ENCODE measurements around the gene ME1. TPM values are rescaled to one million over a fixed set of nuclear protein-coding genes. Genes with fewer than 3 reads are reported as not detected.

The ME1 gene
- polyA plus RNA-seq, 2 of the 4 experiments (the other 2 are of a cell fraction): 59.1 to 60.6 TPM

DNA sequence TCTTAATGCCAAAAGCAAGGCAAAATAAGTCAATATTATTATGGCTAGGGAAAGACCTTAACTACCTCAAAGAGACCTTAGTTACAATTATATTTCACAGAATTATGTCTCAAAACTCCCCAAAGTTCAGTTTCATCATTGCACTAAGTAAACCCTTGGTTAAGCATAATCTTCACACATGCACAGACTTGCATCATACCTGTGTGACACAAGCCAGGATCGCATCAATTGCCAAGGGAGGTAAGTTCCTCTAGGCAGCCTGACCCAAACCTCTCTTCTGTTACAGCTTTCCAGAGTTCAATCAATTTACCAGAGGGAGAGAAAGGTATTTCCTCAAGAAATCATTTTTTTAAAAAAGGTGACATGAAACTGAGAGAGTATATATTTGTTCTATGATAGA is 49.6 kb upstream of the ME1 start:
- ChIA-PET POLR2A (no interaction called here), CTCF (interaction anchor here (1.4 to 2.0 kb wide), 2 partner anchors 31 to 35 kb away, joined by 3 to 8 read pairs; partner anchors contain the start of gene PRSS35)
- H3K4me2 ChIP-seq: no peak overlapping the region
- DNase-seq (ENCODE audit: low read depth in 1 of 2, low spot score in 1 of 2) (no peak), FAIRE-seq (no peak), ATAC-seq (no peak)
- no peak overlapping the region for H3K27ac ChIP-seq
- no peak overlapping the region for H3K4me3 ChIP-seq
- TF ChIP-seq, protein P1, sequence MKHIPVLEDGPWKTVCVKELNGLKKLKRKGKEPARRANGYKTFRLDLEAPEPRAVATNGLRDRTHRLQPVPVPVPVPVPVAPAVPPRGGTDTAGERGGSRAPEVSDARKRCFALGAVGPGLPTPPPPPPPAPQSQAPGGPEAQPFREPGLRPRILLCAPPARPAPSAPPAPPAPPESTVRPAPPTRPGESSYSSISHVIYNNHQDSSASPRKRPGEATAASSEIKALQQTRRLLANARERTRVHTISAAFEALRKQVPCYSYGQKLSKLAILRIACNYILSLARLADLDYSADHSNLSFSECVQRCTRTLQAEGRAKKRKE (CRISPR knock-in tag; IDR thresholded peaks at IDR 0.05; ENCODE audit: low read depth): no peak
- TF ChIP-seq CEBPB (IDR thresholded peaks at IDR 0.05) (no peak), HDAC2 (IDR thresholded peaks at IDR 0.05) (no peak), POLR2A (IDR thresholded peaks at IDR 0.05; ENCODE audit: low read length) (no peak), ZSCAN20 (CRISPR knock-in tag; IDR thresholded peaks at IDR 0.05) (no peak), HOXA7 (CRISPR knock-in tag; IDR thresholded peaks at IDR 0.05) (no peak)
- no peaks in the 10 kb centered on the region for H3K9me3 ChIP-seq
- H3K4me1 ChIP-seq: no peaks in the 10 kb centered on the region
- WGBS (ENCODE audit: missing lambda C conversion rate): 94% methylated on average over 1 of the region's 1 CpG

GRCh38 chr6:83479389-83479788 is 48.5 kb upstream of the ME1 start:
- no peak overlapping the region for H3K4me2 ChIP-seq
- H3K4me1 ChIP-seq: no peaks in the 10 kb centered on the region
- H3K9me3 ChIP-seq: no peaks in the 10 kb centered on the region
- TF ChIP-seq, protein P2, sequence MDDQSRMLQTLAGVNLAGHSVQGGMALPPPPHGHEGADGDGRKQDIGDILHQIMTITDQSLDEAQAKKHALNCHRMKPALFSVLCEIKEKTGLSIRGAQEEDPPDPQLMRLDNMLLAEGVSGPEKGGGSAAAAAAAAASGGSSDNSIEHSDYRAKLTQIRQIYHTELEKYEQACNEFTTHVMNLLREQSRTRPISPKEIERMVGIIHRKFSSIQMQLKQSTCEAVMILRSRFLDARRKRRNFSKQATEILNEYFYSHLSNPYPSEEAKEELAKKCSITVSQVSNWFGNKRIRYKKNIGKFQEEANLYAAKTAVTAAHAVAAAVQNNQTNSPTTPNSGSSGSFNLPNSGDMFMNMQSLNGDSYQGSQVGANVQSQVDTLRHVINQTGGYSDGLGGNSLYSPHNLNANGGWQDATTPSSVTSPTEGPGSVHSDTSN (IDR thresholded peaks at IDR 0.05): no peak
- TF ChIP-seq POLR2A (IDR thresholded peaks at IDR 0.05; ENCODE audit: low read length) (no peak), CHD2 (IDR thresholded peaks at IDR 0.05; ENCODE audit: low read length, partially characterized antibody) (no peak), BHLHE40 (IDR thresholded peaks at IDR 0.05; ENCODE audit: low read depth, low read length) (no peak), RCOR1 (IDR thresholded peaks at IDR 0.05; ENCODE audit: low read depth, low read length) (no peak), EP300 (IDR thresholded peaks at IDR 0.05) (no peak), SREBF2 (IDR thresholded peaks at IDR 0.05) (no peak), CHD4 (IDR thresholded peaks at IDR 0.05; ENCODE audit: borderline replicate concordance) (no peak), JUN (IDR thresholded peaks at IDR 0.05) (no peak), FOXS1 (CRISPR knock-in tag; IDR thresholded peaks at IDR 0.05) (no peak), HES2 (IDR thresholded peaks at IDR 0.05) (no peak), MAZ (IDR thresholded peaks at IDR 0.05; ENCODE audit: borderline replicate concordance, low read depth, low read length) (no peak), MAFK (IDR thresholded peaks at IDR 0.05; ENCODE audit: partially characterized antibody) (no peak)
- TF ChIP-seq, protein P3, sequence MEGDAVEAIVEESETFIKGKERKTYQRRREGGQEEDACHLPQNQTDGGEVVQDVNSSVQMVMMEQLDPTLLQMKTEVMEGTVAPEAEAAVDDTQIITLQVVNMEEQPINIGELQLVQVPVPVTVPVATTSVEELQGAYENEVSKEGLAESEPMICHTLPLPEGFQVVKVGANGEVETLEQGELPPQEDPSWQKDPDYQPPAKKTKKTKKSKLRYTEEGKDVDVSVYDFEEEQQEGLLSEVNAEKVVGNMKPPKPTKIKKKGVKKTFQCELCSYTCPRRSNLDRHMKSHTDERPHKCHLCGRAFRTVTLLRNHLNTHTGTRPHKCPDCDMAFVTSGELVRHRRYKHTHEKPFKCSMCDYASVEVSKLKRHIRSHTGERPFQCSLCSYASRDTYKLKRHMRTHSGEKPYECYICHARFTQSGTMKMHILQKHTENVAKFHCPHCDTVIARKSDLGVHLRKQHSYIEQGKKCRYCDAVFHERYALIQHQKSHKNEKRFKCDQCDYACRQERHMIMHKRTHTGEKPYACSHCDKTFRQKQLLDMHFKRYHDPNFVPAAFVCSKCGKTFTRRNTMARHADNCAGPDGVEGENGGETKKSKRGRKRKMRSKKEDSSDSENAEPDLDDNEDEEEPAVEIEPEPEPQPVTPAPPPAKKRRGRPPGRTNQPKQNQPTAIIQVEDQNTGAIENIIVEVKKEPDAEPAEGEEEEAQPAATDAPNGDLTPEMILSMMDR (IDR thresholded peaks at IDR 0.05): no peak
- no peak overlapping the region for H3K27ac ChIP-seq
- ChIA-PET CTCF (interaction anchor here (1.4 to 2.0 kb wide), 2 partner anchors 32 to 36 kb away, joined by 3 to 8 read pairs; partner anchors contain the start of gene PRSS35), POLR2A (no interaction called here)
- DNase-seq (ENCODE audit: low read depth in 1 of 2, low spot score in 1 of 2) (no peak), ATAC-seq (no peak), FAIRE-seq (no peak)
- 26% methylated on average over 1 of the region's 1 CpG for WGBS (ENCODE audit: missing lambda C conversion rate)
- H3K4me3 ChIP-seq: no peak overlapping the region

DNA sequence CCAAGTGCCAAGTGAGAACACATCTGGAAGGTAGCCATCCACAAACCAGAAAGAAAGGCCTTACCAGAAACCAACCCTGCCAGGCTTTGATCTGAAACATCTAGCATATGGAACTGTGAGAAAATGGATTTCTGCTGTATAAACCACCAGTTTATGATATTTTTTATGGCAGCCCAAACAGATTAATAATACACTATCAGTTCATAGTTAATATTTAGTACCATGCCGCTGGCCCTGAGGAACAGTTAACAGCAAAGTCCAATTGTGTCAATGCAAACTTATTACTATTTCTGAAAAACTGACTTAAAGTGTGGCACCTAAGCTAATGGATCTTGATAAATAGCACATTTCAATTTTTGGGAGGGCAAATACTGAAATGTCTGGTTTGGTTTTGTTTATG is 46.1 kb upstream of the ME1 start:
- H3K4me2 ChIP-seq: no peak overlapping the region
- no peak for ATAC-seq
- no peak overlapping the region for H3K27ac ChIP-seq
- H3K4me1 ChIP-seq: no peaks in the 10 kb centered on the region
- WGBS (ENCODE audit: missing lambda C conversion rate): 88% methylated on average over 1 of the region's 1 CpG
- ChIA-PET POLR2A (no interaction called here), CTCF (interaction anchor here (0.8 to 1.3 kb wide), 2 partner anchors 35 to 59 kb away, joined by 4 to 5 read pairs; partner anchors contain the start of gene PRSS35)
- no peak overlapping the region for H3K4me3 ChIP-seq
- no peaks in the 10 kb centered on the region for H3K9me3 ChIP-seq
- no peak for DNase-seq (ENCODE audit: low read depth in 1 of 2, low spot score in 1 of 2)
- FAIRE-seq: no peak
- TF ChIP-seq MAZ (IDR thresholded peaks at IDR 0.05; ENCODE audit: borderline replicate concordance, low read depth, low read length) (no peak), HOXA7 (CRISPR knock-in tag; IDR thresholded peaks at IDR 0.05) (no peak), POLR2A (IDR thresholded peaks at IDR 0.05; ENCODE audit: low read length) (no peak), NR3C1 (IDR thresholded peaks at IDR 0.05) (no peak), HOXB5 (CRISPR knock-in tag; IDR thresholded peaks at IDR 0.05) (no peak), CBX8 (IDR thresholded peaks at IDR 0.05) (no peak), CHD2 (IDR thresholded peaks at IDR 0.05; ENCODE audit: low read length, partially characterized antibody) (no peak), HOXB13 (CRISPR knock-in tag; IDR thresholded peaks at IDR 0.05; ENCODE audit: low read depth) (no peak)
- TF ChIP-seq, protein P4, sequence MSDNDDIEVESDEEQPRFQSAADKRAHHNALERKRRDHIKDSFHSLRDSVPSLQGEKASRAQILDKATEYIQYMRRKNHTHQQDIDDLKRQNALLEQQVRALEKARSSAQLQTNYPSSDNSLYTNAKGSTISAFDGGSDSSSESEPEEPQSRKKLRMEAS (IDR thresholded peaks at IDR 0.05): no peak
- TF ChIP-seq, protein P5, sequence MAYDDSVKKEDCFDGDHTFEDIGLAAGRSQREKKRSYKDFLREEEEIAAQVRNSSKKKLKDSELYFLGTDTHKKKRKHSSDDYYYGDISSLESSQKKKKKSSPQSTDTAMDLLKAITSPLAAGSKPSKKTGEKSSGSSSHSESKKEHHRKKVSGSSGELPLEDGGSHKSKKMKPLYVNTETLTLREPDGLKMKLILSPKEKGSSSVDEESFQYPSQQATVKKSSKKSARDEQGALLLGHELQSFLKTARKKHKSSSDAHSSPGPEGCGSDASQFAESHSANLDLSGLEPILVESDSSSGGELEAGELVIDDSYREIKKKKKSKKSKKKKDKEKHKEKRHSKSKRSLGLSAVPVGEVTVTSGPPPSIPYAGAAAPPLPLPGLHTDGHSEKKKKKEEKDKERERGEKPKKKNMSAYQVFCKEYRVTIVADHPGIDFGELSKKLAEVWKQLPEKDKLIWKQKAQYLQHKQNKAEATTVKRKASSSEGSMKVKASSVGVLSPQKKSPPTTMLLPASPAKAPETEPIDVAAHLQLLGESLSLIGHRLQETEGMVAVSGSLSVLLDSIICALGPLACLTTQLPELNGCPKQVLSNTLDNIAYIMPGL (CRISPR knock-in tag; IDR thresholded peaks at IDR 0.05; ENCODE audit: borderline replicate concordance): no peak
- TF ChIP-seq, protein P2 (IDR thresholded peaks at IDR 0.05): no peak
- TF ChIP-seq, protein P3 (IDR thresholded peaks at IDR 0.05): no peak
